Activated T-cell treated with anti-CD3 and anti-CD28 coated beads, Interleukin-2, amount 50 U/mL, for 48 hours (primary cell): ENCODE results near the gene TGM2.

Experiments used
- DNase-seq, 2 experiments: peaks; one replicate each; pipeline ENCODE4 v3.0.0-alpha.2; 2020

Gene TGM2

GRCh38 chr20:38173237-38174156 lies 8.4 kb upstream of the TGM2 start:
- no peak for DNase-seq

DNA sequence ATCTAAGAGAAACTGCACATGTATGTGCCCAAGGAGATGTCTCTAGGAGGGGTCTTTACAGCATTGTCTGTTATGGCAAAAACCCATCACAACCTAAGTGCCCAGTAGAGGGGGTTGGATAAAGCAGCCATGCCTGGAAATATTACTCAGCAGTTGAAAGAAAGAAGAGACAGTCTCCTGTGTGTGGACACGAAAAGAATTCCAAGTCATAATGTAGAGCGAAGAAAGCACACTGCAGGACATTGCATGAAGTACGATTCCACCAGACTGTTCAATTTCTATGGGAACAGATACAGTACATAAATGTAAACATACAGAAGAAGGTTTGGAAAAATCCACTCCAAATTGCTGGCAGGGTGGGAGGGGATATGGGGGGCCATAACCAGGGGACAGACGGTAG lies 7.3 kb upstream of the TGM2 start:
- no peak for DNase-seq

DNA sequence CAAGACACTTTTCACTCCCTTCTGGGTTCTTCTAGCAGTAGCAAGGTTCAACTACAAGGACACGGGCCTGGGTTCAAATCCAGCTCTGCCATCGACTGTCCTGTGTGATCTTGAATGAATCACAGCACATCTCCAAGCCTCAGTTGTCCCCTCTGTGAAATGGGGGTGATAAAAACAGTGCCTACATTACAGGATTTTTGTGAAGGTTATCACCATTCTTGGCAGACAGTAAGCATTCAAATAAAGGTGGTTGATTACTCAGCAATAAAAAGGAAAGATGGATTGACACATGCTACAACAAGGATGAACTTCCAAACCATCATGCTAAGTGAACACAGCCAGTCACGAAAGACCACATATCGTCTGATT lies 6.6 kb upstream of the TGM2 start:
- DNase-seq = no peak

DNA sequence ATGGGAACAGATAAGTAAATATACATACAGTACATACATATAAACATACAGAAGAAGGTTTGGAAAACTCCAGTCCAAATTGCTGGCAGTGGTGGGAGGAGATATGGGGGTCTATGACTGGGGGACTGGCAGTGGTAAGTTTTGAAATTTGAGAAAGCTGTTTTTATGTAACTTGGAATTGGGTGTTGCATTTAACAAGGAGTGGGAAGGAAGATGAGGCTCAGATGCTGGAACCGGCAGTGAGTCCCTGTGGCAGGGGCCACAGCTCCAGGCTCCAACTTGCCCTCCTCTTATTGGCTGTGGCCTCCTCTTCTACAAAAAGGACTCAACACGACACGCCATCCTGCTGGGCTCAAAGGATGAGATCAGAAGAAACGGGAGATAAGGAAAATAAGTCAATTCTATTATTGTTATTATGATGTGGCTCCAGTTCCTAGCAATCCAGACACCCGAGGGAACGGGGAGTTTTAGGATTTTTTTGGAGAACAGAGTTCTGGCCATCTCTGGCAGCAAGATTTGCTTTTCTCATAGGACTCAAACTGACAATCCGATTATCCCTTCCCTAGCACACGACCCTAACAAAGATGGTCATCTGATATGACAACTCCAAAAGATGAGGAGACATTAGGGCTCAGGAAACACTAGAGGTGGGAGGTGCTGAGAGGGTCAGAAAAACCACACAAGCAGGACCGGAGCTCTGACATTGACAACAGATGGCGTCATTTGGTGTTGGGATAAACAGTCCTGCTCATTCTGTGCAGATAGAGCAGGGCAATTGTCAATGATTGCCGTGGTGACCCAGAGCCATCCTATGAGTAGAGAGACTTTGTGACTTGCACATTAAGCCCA lies 6.0 kb upstream of the TGM2 start:
- no peak for DNase-seq

DNA sequence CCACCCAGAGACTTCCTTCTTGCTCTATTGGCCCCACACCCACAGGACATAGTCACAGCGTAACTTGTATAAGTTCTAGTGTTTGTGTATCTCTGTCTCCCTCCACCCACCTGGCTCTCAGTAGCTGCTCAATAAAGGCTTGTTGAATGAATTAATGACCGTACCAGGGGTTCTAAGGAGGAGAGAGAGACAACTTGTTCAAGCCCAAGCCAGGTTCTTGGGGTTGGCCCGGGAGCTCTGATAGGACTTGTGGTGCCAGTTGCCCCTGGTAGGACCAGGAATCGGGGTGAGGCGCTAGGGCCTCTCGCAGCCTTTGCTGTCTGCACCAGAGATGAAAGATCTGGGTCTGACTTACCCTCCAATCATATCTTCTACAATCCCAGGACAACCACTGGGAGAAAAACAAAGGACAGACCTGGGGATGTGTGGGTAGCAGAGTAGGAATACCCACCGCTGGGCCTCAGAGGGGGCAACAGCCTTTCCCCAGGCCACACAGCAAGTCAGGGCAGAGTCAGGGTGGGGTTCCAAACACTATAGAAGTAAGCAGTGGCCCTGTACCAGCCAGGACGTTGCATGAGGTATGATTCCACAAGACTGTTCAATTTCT lies 5.3 kb upstream of the TGM2 start:
- DNase-seq = no peak

- no peak for DNase-seq
Observed at GRCh38 chr20:38169636-38170193, 4.6 kb upstream of the TGM2 start.

DNA sequence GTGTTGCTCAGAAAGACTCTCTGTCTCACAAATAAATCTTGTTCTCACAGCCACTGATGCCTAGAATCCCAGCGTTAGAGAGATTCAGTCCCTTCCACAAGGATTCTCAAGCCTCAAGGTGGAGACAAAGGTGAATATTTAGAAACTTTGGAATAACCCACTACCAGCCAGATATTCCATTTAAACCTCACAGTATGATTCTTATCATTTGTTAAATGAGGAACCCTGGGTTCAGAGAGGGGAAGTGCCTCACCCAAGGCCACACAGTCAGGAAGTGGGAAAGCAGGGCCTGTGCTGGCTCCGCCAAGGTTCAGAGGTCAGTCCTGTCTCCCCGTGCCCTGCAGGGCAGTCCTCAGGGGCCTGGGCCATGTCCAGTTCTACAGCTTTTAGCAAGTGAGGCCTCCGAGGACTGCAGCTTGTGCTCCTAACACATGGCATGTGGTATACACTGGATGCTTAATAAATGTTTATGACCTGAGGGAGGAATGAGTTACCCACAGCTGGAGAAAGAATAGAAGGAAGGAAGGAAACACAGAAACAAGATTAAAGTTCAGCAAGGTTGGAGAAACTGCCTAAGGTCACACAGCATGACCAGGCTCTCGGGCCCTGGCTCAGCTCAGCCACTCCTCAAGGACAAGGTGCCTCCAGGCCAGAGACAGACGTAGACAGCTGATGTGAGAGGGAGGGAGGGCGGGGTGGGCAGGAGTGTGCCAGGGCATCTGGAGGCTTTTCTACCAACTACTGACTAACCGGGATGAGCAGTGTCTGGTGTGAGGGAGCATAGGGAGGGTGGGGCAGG lies 3.9 kb upstream of the TGM2 start:
- no peak for DNase-seq

GRCh38 chr20:38167851-38168760 lies 3.0 kb upstream of the TGM2 start:
- DNase-seq = no peak

DNA sequence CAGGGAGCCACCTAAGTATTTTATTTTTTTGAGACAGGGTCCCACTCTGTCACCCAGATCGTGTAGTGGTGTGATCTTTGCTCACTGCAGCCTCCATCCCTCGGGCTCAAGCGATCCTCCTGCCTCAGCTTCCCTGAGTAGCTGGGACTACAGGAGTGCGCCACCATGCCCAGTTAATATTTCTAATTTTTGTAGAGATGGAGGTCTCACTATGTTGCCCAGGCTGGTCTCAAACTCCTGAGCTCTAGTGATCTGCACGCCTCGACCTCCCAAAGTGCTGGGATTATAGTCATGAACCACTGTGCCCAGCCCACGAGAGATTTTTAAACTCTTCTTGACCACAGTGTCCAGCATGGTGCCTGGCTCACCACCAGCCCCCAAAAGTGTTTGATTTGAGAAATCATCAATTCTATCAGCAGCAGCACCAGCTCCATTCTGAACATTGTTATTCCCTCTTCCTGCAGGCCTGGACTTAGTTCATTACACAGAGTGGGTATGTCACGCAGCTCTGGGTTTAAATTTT lies 2.3 kb upstream of the TGM2 start:
- no peak for DNase-seq

DNA sequence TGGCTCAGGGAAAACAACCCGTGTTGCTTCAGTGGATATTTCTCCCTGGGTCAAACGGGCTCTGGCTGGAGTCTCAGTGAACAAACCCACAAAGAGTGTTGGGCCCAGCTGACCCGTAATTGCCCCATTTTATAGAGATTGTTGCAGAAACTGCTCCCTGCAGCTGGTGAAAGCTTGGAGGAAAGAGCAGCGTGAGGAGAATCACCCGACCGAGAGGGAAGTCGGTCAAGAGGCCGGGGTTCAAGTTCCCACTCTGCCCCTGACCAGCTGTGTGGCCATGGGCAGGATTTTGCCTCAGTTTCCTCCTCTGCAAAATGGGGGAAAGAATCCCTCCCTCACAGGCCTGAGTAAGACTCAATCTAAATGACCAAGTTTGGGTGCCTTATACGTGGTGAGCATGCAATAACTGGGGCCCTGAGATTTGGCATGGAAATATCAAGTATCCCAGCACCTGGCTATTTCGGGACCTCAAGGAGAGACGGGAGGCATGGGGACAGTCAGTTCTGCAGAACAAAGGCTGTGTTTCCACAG lies 1.7 kb upstream of the TGM2 start:
- DNase-seq = no peak

DNA sequence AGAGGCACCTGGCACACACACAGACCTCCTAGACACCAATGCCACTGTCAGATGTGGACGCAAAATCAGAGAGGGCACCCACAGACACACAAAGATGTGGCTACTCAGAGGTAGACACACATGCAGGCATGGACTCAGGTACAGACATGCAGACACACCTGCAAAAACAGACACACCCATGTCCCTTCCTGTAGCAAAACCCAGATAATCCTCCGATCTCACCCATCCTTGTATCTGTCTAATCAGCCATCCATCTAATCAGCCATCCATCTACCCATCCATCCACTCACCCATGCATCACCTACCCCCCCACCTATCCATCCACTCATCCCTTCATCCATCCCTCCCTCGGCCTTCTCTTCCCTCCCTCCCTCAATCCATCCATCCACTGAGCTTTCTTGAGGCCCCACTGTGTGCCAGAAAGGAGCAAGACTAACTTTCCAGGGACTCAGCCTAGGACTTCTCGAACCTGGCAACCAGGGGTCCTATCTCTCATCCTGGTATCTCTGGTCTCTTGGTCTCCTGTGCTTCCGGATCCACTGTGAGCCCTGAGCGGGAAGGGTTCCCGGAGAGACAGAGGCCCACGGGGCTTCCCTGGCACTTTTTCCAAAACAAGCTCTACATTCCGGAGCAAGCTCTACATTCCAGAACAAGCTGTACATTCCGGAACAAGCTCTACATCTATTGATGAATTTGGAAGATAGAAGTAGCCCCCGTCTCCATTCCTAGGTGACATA lies 1.1 kb upstream of the TGM2 start:
- no peak for DNase-seq

GRCh38 chr20:38164624-38165088 lies 414 bp downstream of the TGM2 start:
- no peak for DNase-seq

DNA sequence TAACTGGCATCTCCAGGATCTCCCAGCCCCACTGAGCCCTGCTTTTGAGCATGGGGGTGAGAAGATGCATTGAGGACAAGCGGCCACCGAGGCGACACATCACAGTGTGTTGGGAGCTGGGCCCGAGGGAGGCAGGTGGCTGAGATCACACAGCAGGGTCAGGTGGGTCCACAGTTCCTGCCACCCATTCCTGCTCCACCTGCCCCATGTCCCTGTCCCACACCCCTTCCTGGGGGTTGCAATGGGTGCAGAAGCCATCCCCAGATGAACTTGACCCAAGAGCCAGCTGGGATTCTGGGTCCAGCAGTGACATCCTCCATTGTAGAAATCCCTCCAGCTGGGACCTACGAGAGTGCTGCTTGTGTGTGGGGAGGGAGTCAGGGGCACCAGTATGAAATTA lies 1.0 kb downstream of the TGM2 start:
- no peak for DNase-seq

- no peak for DNase-seq
Observed at GRCh38 chr20:38162878-38163875, 1.9 kb downstream of the TGM2 start.

DNA sequence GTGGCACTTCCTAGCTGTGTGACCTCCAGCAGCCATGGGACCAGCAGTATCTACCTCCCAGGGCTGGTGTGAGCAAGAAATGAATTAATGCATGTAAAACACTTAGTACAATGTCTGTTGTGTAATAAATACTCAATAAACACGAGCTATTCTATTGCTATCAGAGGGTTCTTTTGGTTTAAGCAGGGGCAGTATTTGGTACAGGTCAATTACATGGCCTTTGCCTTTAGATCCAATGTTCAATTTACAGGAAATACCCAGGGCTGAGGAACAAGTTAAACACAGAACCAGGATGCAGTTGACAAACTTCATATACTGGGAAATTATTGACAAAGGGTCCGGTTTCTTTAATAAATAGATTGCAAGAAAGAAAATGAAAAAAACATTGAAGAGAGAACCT lies 2.9 kb downstream of the TGM2 start:
- no peak for DNase-seq

DNA sequence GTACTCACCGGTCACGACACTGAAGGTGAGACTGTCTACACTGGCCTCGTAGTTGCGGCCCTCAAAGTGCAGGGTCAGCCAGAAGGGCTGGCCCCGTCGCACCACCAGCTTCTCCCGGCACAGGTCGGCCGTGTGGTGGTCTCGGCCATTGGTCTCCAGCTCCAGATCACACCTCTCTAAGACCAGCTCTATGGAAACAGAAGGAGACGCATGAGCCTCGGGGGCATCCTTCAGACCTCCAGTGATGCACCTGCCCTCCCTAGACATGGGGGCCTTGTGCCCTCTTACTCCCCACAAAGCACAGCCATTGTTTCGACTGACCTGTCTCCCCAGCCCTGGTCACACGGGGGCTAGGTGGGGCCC lies 3.7 kb downstream of the TGM2 start:
- DNase-seq = no peak

DNA sequence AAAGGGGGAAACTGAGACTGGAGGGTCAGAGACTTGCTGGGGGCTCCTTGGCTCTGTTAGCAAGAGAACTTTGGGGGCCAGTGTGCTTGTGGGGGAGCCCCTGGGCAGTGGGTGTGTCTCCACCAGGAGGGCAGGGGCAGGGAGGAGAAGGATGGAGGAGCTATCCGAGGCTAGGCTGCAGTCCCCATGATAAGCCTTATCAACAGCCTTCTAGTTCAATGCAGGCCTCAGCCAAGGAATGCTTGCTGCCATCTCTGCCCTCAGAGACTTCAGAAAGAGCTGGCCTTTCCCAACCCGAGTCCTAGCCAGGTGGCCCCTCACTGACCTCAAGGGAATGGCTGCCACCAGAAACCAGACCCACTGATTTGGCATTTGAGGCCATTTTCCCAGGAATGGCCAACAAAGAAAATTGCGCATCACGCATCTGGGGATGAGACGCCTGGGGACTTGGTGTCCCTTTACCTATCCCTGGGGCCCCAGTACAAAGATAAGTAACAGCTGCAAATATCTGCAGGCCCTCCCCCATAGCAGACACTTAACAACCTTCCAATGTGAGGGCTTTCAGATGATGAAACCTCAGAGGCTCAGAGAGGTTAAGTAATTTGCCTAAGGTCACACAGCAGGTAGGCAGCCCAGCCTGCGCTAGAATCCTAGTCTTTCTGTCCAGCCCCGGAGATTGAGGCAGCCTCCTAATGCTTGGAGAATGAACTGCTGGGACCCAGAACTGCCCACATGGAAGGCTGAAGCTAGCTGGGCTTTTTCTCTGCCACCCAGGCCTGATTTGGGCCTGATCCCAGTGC lies 4.9 kb downstream of the TGM2 start:
- no peak for DNase-seq

- DNase-seq = no peak
Observed at GRCh38 chr20:38159566-38159956, 5.5 kb downstream of the TGM2 start.
